ENCODE measurements around the gene GCGR.

Gene GCGR

GRCh38 chr17:81810892-81811704 is 7.1 kb downstream of the GCGR start:
- no peak for TF ChIP-seq CTCF (IDR thresholded peaks at IDR 0.05; ENCODE audit: low read depth, low read length)
- H3K4me3 ChIP-seq (ENCODE audit: low read depth, low read length) = no peak overlapping the region
- peaks cover 9% of the 10 kb centered on the region for H3K9me3 ChIP-seq (ENCODE audit: severe bottlenecking)
- H3K27ac ChIP-seq = no peak overlapping the region
- H3K27me3 ChIP-seq (ENCODE audit: insufficient read depth, low read depth, severe bottlenecking) = no peaks in the 10 kb centered on the region
- H3K36me3 ChIP-seq = no peaks in the 10 kb centered on the region
- DNase-seq = no peak

DNA sequence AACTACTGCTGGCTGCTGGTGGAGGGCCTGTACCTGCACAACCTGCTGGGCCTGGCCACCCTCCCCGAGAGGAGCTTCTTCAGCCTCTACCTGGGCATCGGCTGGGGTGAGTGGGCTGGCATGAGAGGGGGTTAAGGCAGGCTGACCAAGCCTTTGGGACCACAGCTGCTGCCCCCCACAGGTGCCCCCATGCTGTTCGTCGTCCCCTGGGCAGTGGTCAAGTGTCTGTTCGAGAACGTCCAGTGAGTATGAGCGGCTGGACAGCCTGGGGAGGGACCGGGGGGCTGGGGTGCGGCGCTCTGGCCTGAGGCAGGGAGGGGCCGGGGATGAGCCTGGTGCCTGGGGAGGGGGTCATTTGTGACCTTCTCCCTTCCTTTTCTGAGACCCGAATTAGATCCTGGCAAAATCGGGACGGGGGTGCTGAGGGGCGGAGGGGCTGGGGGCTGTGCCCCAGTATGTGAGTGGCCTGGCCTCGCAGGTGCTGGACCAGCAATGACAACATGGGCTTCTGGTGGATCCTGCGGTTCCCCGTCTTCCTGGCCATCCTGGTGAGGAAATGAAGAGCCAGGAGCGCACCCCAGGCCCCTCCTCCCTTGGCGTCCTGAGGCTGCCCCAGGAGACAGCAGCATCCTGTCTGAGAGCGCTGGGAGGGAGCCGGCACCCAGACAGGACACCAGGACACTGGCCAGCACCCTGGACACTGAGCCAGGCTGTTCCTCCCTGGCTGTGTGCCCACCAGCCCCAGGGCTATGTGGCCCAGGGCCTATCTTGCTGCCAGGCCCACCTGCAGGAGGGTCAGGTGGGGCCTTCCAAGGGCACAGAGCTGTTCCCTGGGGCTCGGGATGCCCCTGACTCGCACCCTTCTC is 8.0 kb downstream of the GCGR start:
- TF ChIP-seq CTCF (IDR thresholded peaks at IDR 0.05; ENCODE audit: low read depth, low read length) = no peak
- no peak for DNase-seq
- H3K27ac ChIP-seq = no peak overlapping the region
- H3K27me3 ChIP-seq (ENCODE audit: insufficient read depth, low read depth, severe bottlenecking) = no peaks in the 10 kb centered on the region
- no peaks in the 10 kb centered on the region for H3K36me3 ChIP-seq
- no peak overlapping the region for H3K4me3 ChIP-seq (ENCODE audit: low read depth, low read length)
- H3K9me3 ChIP-seq (ENCODE audit: severe bottlenecking) = peaks cover 9% of the 10 kb centered on the region

- no peaks in the 10 kb centered on the region for H3K36me3 ChIP-seq
- H3K27me3 ChIP-seq (ENCODE audit: insufficient read depth, low read depth, severe bottlenecking) = no peaks in the 10 kb centered on the region
- H3K27ac ChIP-seq = no peak overlapping the region
- no peak for DNase-seq
- TF ChIP-seq CTCF (IDR thresholded peaks at IDR 0.05; ENCODE audit: low read depth, low read length) = no peak
- H3K9me3 ChIP-seq (ENCODE audit: severe bottlenecking) = peaks cover 9% of the 10 kb centered on the region
- H3K4me3 ChIP-seq (ENCODE audit: low read depth, low read length) = no peak overlapping the region
Measured at GRCh38 chr17:81812571-81813370, 8.8 kb downstream of the GCGR start.

- Histone ChIP-seq H3K9me3 (ENCODE audit: severe bottlenecking) (peaks cover 9% of the 10 kb centered on the region), H3K27ac (no peak overlapping the region), H3K4me3 (ENCODE audit: low read depth, low read length) (no peak overlapping the region), H3K36me3 (no peaks in the 10 kb centered on the region), H3K27me3 (ENCODE audit: insufficient read depth, low read depth, severe bottlenecking) (no peaks in the 10 kb centered on the region)
- DNase-seq = no peak
- TF ChIP-seq CTCF (IDR thresholded peaks at IDR 0.05; ENCODE audit: low read depth, low read length) = no peak
Measured at GRCh38 chr17:81813371-81813684, 9.4 kb downstream of the GCGR start.

DNA sequence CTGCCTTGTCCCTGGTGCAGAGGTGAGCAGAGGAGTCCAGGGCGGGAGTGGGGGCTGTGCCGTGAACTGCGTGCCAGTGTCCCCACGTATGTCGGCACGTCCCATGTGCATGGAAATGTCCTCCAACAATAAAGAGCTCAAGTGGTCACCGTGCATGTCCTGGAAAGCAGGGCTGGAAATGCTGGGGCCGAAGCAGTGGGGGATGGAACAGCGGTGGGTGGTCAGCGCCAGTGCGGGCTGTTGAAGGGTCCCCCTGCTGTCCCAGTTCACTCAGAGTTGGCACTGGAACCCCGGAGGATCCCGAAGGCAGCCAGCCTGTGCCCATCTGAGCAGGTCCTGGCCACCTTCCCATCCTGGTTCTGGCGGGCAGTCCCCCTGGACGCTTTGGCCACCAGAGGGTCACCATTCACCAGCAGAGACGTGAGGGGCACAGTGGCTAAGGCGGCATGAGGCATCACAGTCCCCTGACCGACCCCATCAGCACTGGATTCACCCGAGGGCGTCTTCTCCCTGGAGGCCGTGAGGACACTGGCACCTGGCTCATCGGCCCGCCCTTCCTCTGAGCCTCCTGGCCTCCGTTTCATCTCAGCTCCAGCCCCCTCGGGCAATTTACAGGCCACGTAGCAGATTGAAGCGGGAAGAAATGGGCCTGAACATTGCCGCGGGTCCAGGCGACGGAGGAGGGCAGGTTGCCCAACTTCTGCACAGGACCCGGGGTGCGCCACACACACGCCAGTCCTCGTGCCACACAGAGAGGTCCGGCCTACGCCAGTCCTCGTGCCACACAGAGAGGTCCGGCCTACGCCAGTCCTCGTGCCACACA is 10.1 kb downstream of the GCGR start:
- TF ChIP-seq CTCF (IDR thresholded peaks at IDR 0.05; ENCODE audit: low read depth, low read length) = no peak; the same call in 1 of the 2 replicates
- H3K36me3 ChIP-seq = no peaks in the 10 kb centered on the region
- no peak for DNase-seq

More for the DNA sequence above, 10.1 kb downstream of the GCGR start:
- Histone ChIP-seq H3K4me3 (ENCODE audit: low read depth, low read length) (no peak overlapping the region), H3K9me3 (ENCODE audit: severe bottlenecking) (peaks cover 5% of the 10 kb centered on the region), H3K27ac (peak overlapping the region; percentile 40), H3K27me3 (ENCODE audit: insufficient read depth, low read depth, severe bottlenecking) (no peaks in the 10 kb centered on the region)
